Tibial artery (tissue), 4 donors: ENCODE results near the gene MICA.

Experiments used
- DNase-seq, 2 donors: peaks; one replicate each; pipeline ENCODE4 v3.0.0-alpha.2; 2019
- H3K27ac ChIP-seq, 2 donors: fragments of 200-600 bp; sonication (generic) in 1 of 2; 1 replicate in 1 of 2; 2 replicates in 1 of 2; pipeline ENCODE4 v1.5.1; 2018 to 2019; ENCODE audit warnings: mild to moderate bottlenecking in 1 of 2
- H3K27me3 ChIP-seq, 2 donors: fragments of 200-600 bp; sonication (generic) in 1 of 2; one replicate each; pipeline versions ENCODE4 v1.5.1 to v1.6.0; 2016 to 2019
- H3K36me3 ChIP-seq, 3 donors: fragments of 200-600 bp; sonication (generic) in 2 of 3; one replicate each; pipeline ENCODE4 v1.5.1; 2016 to 2019; ENCODE audit warnings: mild to moderate bottlenecking in 2 of 3
- H3K4me1 ChIP-seq, 4 donors: fragments of 200-600 bp; sonication (generic) in 2 of 4; 1 replicate in 3 of 4; 2 replicates in 1 of 4; pipeline ENCODE4 v1.5.1; 2016 to 2019
- H3K4me3 ChIP-seq, 2 donors: fragments of 200-600 bp; sonication (generic) in 1 of 2; 1 replicate in 1 of 2; 2 replicates in 1 of 2; pipeline ENCODE4 v1.5.1; 2018 to 2019; ENCODE audit warnings: mild to moderate bottlenecking in 2 of 2
- H3K9me3 ChIP-seq, 3 donors: fragments of 200-600 bp; sonication (generic) in 1 of 3; one replicate each; pipeline ENCODE4 v1.5.1; 2016 to 2019
- intact Hi-C: fragments of 100-400 bp; cut with DNase I; formaldehyde crosslinking; loops from one replicate; pipeline ENCODE4 v1.15.0; 2023; ENCODE audit warnings: low total_unique reads
- TF ChIP-seq, protein P1 (sequence below), 2 experiments: fragments of 200-600 bp in 1 of 2; fragments of 450-650 bp in 1 of 2; IDR thresholded peaks; one replicate each; pipeline ENCODE4 v1.5.1; 2017 to 2019; ENCODE audit warnings: antibody characterized with exemption in 2 of 2, mild to moderate bottlenecking in 1 of 2, moderate library complexity in 1 of 2

The MICA gene

DNA sequence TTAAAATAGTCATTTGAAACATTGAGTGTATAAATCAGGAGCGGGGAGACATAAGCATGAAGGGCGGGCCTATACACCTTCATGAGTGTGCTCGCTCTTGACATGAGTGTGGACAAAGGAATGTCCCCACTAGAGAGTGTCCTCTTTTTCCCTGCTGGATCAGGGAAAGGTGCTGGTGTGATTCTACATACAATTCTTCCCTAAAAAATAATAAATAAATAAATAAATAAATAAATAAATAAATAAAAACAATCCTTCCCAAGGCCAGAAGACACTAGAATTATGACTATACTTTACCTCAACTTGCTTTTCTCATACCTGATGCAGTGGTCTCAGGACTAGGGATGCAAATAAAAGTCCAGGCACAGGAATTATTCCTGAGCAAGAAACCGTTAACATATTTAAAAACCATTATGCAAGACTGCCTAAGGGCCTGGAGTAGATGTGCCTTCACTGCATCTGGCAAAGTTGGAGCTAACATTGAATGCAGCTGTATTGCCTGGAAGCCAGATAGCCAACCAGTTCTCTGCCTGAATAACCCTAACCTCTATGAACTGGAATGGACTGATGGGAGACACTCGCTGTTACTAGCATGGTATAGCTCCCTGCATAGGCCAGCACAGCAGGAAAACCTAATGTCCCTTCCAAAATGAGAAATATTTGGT lies 57.1 kb downstream of the MICA start:
- no peaks in the 10 kb centered on the region for H3K9me3 ChIP-seq
- DNase-seq: no peak
- no peaks in the 10 kb centered on the region for H3K36me3 ChIP-seq
- H3K27ac ChIP-seq: no peak overlapping the region
- H3K4me1 ChIP-seq: peaks cover 0 to 11% (median 8%) of the 10 kb centered on the region in 4 donors
- H3K4me3 ChIP-seq: no peak overlapping the region
- H3K27me3 ChIP-seq: no peaks in the 10 kb centered on the region
- intact Hi-C loops: no loop called here
- TF ChIP-seq, protein P1, sequence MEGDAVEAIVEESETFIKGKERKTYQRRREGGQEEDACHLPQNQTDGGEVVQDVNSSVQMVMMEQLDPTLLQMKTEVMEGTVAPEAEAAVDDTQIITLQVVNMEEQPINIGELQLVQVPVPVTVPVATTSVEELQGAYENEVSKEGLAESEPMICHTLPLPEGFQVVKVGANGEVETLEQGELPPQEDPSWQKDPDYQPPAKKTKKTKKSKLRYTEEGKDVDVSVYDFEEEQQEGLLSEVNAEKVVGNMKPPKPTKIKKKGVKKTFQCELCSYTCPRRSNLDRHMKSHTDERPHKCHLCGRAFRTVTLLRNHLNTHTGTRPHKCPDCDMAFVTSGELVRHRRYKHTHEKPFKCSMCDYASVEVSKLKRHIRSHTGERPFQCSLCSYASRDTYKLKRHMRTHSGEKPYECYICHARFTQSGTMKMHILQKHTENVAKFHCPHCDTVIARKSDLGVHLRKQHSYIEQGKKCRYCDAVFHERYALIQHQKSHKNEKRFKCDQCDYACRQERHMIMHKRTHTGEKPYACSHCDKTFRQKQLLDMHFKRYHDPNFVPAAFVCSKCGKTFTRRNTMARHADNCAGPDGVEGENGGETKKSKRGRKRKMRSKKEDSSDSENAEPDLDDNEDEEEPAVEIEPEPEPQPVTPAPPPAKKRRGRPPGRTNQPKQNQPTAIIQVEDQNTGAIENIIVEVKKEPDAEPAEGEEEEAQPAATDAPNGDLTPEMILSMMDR (IDR thresholded peaks at IDR 0.05): no peak

DNA sequence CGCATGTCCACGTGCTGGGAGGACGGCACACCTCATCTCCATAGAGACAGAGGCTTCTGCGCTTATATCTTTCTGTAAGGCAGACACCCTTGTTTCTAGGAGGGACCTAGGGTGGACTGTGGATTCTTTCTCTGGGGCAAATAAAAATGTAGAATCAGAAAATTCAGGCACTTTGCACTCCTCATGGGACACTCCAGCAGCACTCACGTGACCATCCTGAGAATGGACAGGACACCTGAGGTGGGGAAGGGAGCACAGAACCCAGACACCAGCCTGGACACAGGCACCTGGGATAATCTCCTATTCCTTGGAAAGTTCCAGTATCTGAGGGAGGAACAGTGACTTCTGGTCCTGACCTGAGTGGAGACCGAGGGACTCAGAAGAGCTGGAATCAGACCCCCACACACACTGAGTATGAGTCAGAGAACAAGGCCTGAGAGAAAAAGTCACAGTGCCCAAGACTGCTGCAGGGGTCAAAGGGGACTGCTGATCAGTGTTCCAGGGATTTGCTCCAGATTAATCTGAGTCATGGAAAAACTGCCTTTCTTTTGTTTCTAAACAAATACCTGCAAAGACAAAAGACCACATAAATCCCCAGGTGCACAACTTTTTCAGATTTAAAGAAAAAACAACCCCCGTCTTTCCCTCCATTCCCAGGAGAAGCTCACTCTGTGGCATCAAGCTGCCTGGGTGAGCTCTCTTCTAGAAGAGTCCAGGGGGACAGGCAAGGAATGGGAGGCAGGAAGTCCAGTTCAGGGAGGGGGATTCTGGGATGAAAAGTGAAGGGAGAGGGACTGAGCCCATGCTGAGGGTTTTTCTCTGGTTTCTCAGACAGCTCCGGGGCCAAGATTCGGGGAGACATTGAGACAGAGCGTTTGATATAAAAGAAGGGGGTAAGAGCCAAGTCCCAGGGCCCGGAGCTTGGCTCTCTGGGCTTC lies 58.9 kb downstream of the MICA start:
- peak overlapping the region; percentile 44 to 46 for H3K4me3 ChIP-seq

DNA sequence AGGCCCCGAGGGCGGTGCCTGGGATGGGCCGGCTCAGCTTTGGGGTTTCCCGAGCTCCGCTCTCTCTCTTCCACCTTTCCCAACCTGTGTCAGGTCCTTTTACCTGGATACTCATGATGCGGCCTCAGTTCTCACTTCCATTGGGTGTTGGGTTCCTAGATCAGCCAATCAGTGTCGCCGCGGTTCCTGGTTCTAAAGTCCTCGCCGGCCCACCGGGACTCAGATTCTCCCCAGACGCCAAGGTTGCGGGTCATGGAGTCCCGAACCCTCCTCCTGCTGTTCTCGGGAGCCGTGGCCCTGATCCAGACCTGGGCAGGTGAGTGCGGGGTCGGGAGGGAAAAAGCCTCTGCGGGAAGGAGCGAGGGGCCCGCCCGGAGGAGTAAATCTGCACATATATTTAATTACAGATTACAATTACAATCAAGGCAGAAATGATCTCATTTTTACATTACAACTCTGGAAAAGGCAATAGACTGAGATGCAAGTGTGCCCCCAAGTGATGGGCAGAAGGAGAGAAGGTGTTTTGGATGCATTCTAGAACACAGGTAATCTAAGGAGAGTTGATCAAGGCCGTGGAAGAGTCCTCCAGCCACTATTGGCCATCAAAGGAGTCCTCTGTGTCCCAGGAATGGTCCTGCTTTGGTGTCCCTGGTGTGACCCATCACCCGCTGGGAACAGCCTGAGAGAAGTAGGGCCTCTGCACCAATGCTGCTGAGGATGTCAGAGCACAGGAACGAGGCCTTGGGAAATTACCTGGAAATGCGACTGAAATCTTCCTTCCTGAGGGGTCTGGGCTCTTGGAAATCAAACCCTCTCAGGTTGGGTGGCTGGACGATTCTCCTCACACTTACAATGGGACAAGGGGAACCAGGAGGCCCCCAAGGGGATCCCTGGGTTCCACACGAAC lies 59.8 kb downstream of the MICA start:
- Histone ChIP-seq H3K4me1 (peaks cover 0 to 11% (median 8%) of the 10 kb centered on the region in 4 donors), H3K27ac (peak overlapping the region; percentile 39 to 63), H3K4me3 (peak overlapping the region; percentile 44 to 46), H3K36me3 (no peaks in the 10 kb centered on the region), H3K9me3 (no peaks in the 10 kb centered on the region), H3K27me3 (no peaks in the 10 kb centered on the region)
- intact Hi-C loops: no loop called here
- TF ChIP-seq, protein P1 (IDR thresholded peaks at IDR 0.05): no peak
- DNase-seq: peak; percentile 88 to 92

More for the DNA sequence above, 58.9 kb downstream of the MICA start:
- Histone ChIP-seq H3K27ac (peak overlapping the region; percentile 23 to 63), H3K9me3 (no peaks in the 10 kb centered on the region), H3K27me3 (no peaks in the 10 kb centered on the region), H3K36me3 (no peaks in the 10 kb centered on the region), H3K4me1 (peaks cover 0 to 11% (median 8%) of the 10 kb centered on the region in 4 donors)
- intact Hi-C loops: no loop called here
- TF ChIP-seq, protein P1 (IDR thresholded peaks at IDR 0.05): no peak
- no peak for DNase-seq

DNA sequence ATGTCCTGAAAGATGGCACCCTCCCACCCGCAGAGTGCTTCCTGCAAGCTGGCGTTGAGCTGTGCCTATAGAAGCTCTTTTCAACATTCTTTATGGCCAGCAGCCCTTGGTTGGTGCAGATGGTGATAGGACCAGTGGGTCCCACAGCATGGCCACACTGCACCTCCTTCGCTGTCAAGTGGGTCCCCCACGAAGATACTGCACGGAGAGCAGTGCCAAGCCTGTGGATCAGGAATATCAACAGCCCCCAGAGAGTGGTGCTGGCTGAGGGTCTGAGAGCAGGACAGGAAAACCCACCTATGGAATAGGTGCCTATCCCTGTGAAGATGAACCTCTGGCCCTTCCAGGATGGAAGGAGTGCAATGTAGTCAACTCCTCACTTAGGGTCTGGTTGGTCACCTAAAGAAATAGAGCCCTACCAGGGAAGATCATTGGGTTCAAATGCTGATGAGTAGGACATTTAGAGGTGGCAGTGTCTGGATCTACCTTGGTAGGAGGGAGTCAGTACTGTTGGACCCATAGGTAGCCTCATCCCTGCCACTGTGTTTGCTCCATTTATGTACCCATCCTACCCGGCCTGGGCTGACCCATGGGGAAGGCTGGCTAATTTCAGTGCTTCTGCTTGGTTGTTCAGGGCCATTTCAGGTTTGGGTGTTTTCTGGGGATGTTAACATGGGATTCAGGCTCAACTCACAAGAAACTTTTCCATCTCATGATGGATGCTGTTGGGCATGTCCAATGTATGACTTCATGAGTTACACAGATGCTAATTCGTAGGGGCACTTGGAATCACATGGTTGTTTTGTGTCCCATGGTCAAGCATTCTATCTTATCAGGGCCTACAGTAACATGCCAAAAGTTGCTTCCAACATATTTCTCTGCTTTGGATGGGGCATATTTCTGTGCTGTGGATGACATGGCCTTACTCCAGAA lies 61.1 kb downstream of the MICA start:
- Histone ChIP-seq H3K27ac (no peak overlapping the region), H3K4me1 (peaks cover 0 to 11% (median 8%) of the 10 kb centered on the region in 4 donors), H3K4me3 (no peak overlapping the region), H3K27me3 (no peaks in the 10 kb centered on the region), H3K36me3 (no peaks in the 10 kb centered on the region), H3K9me3 (no peaks in the 10 kb centered on the region)
- TF ChIP-seq, protein P1 (IDR thresholded peaks at IDR 0.05): no peak
- intact Hi-C loops: no loop called here
- DNase-seq: no peak
